Measurements from ENCODE around the gene PRKN.

The PRKN gene

GRCh38 chr6:162271922-162272321 lies 455.6 kb downstream of the PRKN start (continued):
- no peak for TF ChIP-seq PATZ1 (CRISPR knock-in tag; IDR thresholded peaks at IDR 0.05; ENCODE audit: borderline replicate concordance)

DNA sequence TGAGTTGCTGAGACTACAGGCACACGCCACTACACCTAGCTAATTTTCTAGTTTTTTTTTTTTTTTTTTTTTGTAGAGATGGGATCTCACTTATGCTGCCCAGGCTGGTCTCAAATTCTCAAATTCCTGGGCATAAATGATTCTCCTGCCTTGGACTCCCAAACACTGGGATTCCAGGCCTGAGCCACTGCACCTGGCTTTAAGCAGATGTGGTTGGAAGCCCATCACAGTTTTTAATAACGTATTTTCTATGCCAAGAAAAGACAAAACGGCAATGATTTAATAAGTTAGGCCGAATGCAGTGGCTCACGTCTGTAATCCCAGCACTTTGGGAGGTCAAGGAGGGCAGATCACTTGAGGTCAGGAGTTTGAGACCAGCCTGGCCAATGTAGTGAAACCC lies 456.6 kb downstream of the PRKN start:
- ATAC-seq, result no peak
- TF ChIP-seq ESRRG (CRISPR knock-in tag; IDR thresholded peaks at IDR 0.05) (no peak), GLIS3 (CRISPR knock-in tag; IDR thresholded peaks at IDR 0.05) (no peak), ARNTL (CRISPR knock-in tag; IDR thresholded peaks at IDR 0.05; ENCODE audit: borderline replicate concordance, low read depth) (no peak), ZFP3 (CRISPR knock-in tag; IDR thresholded peaks at IDR 0.05) (no peak), TCF4 (CRISPR knock-in tag; IDR thresholded peaks at IDR 0.05; ENCODE audit: borderline replicate concordance) (no peak)
- TF ChIP-seq, protein P1, sequence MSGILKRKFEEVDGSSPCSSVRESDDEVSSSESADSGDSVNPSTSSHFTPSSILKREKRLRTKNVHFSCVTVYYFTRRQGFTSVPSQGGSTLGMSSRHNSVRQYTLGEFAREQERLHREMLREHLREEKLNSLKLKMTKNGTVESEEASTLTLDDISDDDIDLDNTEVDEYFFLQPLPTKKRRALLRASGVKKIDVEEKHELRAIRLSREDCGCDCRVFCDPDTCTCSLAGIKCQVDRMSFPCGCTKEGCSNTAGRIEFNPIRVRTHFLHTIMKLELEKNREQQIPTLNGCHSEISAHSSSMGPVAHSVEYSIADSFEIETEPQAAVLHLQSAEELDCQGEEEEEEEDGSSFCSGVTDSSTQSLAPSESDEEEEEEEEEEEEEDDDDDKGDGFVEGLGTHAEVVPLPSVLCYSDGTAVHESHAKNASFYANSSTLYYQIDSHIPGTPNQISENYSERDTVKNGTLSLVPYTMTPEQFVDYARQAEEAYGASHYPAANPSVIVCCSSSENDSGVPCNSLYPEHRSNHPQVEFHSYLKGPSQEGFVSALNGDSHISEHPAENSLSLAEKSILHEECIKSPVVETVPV (CRISPR knock-in tag; IDR thresholded peaks at IDR 0.05), result no peak

DNA sequence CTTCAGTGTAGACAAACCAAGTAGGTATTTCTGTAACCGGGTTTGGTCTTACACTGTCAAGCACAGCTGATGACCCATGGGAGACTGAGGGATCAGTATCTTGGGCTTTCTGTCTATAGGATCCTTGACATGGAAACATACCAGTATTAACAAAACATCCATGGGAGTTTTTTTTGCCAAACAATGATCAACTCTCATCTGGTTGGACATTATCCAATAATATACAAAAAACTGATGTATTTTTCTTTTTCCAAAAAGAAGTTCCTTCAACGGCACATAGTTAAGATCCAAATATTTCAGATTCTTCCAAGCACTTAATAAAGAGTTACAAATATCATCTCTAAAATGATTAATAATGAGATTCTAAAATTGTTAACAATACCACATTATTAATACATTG lies 459.9 kb downstream of the PRKN start:
- no peak for ATAC-seq
- no peak for TF ChIP-seq ZNF565 (CRISPR knock-in tag; conservative IDR thresholded peaks at IDR 0.05; ENCODE audit: low read depth)
- TF ChIP-seq ZC3H10 (CRISPR knock-in tag; IDR thresholded peaks at IDR 0.05), result no peak
- no peak for TF ChIP-seq TOX (CRISPR knock-in tag; IDR thresholded peaks at IDR 0.05; ENCODE audit: borderline replicate concordance)
- TF ChIP-seq, protein P2, sequence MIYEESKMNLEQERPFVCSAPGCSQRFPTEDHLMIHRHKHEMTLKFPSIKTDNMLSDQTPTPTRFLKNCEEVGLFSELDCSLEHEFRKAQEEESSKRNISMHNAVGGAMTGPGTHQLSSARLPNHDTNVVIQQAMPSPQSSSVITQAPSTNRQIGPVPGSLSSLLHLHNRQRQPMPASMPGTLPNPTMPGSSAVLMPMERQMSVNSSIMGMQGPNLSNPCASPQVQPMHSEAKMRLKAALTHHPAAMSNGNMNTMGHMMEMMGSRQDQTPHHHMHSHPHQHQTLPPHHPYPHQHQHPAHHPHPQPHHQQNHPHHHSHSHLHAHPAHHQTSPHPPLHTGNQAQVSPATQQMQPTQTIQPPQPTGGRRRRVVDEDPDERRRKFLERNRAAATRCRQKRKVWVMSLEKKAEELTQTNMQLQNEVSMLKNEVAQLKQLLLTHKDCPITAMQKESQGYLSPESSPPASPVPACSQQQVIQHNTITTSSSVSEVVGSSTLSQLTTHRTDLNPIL (CRISPR knock-in tag; IDR thresholded peaks at IDR 0.05; ENCODE audit: low read depth), result no peak
- no peak for TF ChIP-seq CSDC2 (CRISPR knock-in tag; IDR thresholded peaks at IDR 0.05)
- no peak for TF ChIP-seq ARNTL (CRISPR knock-in tag; IDR thresholded peaks at IDR 0.05; ENCODE audit: borderline replicate concordance, low read depth)
- no peak for TF ChIP-seq ISL1 (CRISPR knock-in tag; IDR thresholded peaks at IDR 0.05)
- no peak for TF ChIP-seq ZNF70 (CRISPR knock-in tag; IDR thresholded peaks at IDR 0.05)
- no peak for TF ChIP-seq PPARA (CRISPR knock-in tag; IDR thresholded peaks at IDR 0.05; ENCODE audit: borderline replicate concordance)
- no peak for TF ChIP-seq SNAI2 (CRISPR knock-in tag; IDR thresholded peaks at IDR 0.05)

DNA sequence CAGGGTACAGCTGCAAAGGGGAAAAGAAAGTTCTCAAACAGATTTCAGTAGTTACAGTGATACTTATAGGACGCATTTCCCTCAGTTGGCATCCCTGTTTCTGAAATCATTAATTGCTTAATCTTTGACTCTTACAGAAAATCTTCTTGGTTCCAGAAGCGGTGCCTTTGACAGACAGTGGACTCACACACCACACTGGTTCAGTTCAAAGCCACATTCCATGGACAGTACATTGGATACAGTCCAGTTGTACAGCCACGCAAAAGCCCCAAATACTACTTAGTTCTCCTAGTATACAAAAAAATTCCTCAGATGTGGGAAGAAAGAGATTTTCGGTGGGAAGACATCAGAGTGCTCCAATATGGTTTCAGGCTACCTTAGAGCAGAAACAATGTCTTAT lies 460.4 kb downstream of the PRKN start:
- ATAC-seq, result no peak
- no peak for TF ChIP-seq PATZ1 (CRISPR knock-in tag; IDR thresholded peaks at IDR 0.05; ENCODE audit: borderline replicate concordance)
- TF ChIP-seq ZNF8 (CRISPR knock-in tag; IDR thresholded peaks at IDR 0.05), result no peak
- TF ChIP-seq ZC3H10 (CRISPR knock-in tag; IDR thresholded peaks at IDR 0.05), result no peak
- TF ChIP-seq ISL1 (CRISPR knock-in tag; IDR thresholded peaks at IDR 0.05), result no peak
- TF ChIP-seq ZNF565 (CRISPR knock-in tag; conservative IDR thresholded peaks at IDR 0.05; ENCODE audit: low read depth), result no peak
- no peak for TF ChIP-seq ESRRG (CRISPR knock-in tag; IDR thresholded peaks at IDR 0.05)
- no peak for TF ChIP-seq TOX (CRISPR knock-in tag; IDR thresholded peaks at IDR 0.05; ENCODE audit: borderline replicate concordance)
- no peak for TF ChIP-seq TCF4 (CRISPR knock-in tag; IDR thresholded peaks at IDR 0.05; ENCODE audit: borderline replicate concordance)
- TF ChIP-seq ARNTL (CRISPR knock-in tag; IDR thresholded peaks at IDR 0.05; ENCODE audit: borderline replicate concordance, low read depth), result no peak
- TF ChIP-seq, protein P2 (CRISPR knock-in tag; IDR thresholded peaks at IDR 0.05; ENCODE audit: low read depth), result no peak
- TF ChIP-seq, protein P3, sequence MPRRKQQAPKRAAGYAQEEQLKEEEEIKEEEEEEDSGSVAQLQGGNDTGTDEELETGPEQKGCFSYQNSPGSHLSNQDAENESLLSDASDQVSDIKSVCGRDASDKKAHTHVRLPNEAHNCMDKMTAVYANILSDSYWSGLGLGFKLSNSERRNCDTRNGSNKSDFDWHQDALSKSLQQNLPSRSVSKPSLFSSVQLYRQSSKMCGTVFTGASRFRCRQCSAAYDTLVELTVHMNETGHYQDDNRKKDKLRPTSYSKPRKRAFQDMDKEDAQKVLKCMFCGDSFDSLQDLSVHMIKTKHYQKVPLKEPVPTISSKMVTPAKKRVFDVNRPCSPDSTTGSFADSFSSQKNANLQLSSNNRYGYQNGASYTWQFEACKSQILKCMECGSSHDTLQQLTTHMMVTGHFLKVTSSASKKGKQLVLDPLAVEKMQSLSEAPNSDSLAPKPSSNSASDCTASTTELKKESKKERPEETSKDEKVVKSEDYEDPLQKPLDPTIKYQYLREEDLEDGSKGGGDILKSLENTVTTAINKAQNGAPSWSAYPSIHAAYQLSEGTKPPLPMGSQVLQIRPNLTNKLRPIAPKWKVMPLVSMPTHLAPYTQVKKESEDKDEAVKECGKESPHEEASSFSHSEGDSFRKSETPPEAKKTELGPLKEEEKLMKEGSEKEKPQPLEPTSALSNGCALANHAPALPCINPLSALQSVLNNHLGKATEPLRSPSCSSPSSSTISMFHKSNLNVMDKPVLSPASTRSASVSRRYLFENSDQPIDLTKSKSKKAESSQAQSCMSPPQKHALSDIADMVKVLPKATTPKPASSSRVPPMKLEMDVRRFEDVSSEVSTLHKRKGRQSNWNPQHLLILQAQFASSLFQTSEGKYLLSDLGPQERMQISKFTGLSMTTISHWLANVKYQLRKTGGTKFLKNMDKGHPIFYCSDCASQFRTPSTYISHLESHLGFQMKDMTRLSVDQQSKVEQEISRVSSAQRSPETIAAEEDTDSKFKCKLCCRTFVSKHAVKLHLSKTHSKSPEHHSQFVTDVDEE (CRISPR knock-in tag; IDR thresholded peaks at IDR 0.05), result no peak
- no peak for TF ChIP-seq ZNF70 (CRISPR knock-in tag; IDR thresholded peaks at IDR 0.05)
- no peak for TF ChIP-seq CSDC2 (CRISPR knock-in tag; IDR thresholded peaks at IDR 0.05)
- no peak for TF ChIP-seq BACH2 (CRISPR knock-in tag; IDR thresholded peaks at IDR 0.05; ENCODE audit: borderline replicate concordance)
- no peak for TF ChIP-seq PPARA (CRISPR knock-in tag; IDR thresholded peaks at IDR 0.05; ENCODE audit: borderline replicate concordance)
- no peak for TF ChIP-seq SNAI2 (CRISPR knock-in tag; IDR thresholded peaks at IDR 0.05)
- TF ChIP-seq, protein P1 (CRISPR knock-in tag; IDR thresholded peaks at IDR 0.05), result no peak

All from SK-N-SH treated with all-trans-retinoic acid at 6 μM for 48 hours (cell line).